ENCODE data around the gene PLEKHN1.

PLEKHN1 gene

GRCh38 chr1:941588-942383 is 24.5 kb upstream of the PLEKHN1 start (continued):
- TF ChIP-seq ZNF596 (tag by site-specific recombination; IDR thresholded peaks at IDR 0.05) (peak; percentile 80), ZIC2 (tag by site-specific recombination; IDR thresholded peaks at IDR 0.05) (peak; percentile 70), AEBP2 (tag by site-specific recombination; IDR thresholded peaks at IDR 0.05; ENCODE audit: borderline replicate concordance) (0 out of 2 replicates have a peak, but pooled peaks have one; percentile 16), ZFP3 (tag by site-specific recombination; IDR thresholded peaks at IDR 0.05; ENCODE audit: low read depth) (no peak), KLF10 (tag by site-specific recombination; IDR thresholded peaks at IDR 0.05) (peak; percentile 98)

DNA sequence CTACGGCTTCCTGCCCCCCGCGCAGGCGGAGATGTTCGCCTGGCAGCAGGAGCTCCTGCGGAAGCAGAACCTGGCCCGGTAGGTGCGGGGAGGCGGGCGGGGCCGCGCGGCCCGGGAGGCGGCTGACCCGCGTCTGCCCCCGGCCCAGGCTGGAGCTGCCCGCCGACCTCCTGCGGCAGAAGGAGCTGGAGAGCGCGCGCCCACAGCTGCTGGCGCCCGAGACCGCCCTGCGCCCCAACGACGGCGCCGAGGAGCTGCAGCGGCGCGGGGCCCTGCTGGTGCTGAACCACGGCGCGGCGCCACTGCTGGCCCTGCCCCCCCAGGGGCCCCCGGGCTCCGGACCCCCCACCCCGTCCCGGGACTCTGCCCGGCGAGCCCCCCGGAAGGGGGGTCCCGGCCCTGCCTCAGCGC is 23.9 kb upstream of the PLEKHN1 start:
- H3K27ac ChIP-seq (ENCODE audit: extremely low read depth, low read depth, low read length): peak overlapping the region; percentile 98
- no peaks in the 10 kb centered on the region for H3K9me3 ChIP-seq (ENCODE audit: control insufficient read depth, insufficient read depth, low read depth, low read length)
- ChIA-PET CTCF (interaction anchor here (0.6 to 2.7 kb wide), 4 partner anchors 9 to 349 kb away, joined by 3 to 15 read pairs (median 4); partner anchors contain the start of gene SAMD11), POLR2A (interaction anchor here (0.7 to 9.4 kb wide), 13 partner anchors 10 to 55 kb away, joined by 3 to 111 read pairs (median 12); partner anchors contain the start of genes PLEKHN1 and SAMD11)
- peaks cover 0 to 51% of the 10 kb centered on the region in 2 experiments; a peak in 1 of 3 replicates for H3K36me3 ChIP-seq (ENCODE audit: control insufficient read depth in 2 of 2, insufficient read depth in 1 of 2, low read length in 2 of 2)
- H3K4me1 ChIP-seq (ENCODE audit: control insufficient read depth, insufficient read depth, low read length): peaks cover 46% of the 10 kb centered on the region
- TF ChIP-seq OSR2 (tag by site-specific recombination; IDR thresholded peaks at IDR 0.05) (peak; percentile 80), MZF1 (tag by site-specific recombination; IDR thresholded peaks at IDR 0.05; ENCODE audit: borderline replicate concordance) (no peak), ZNF544 (tag by site-specific recombination; IDR thresholded peaks at IDR 0.05) (no peak), ZNF2 (tag by site-specific recombination; IDR thresholded peaks at IDR 0.05) (no peak), ZNF426 (tag by site-specific recombination; IDR thresholded peaks at IDR 0.05) (no peak)
- peak overlapping the region; percentile 46 for H3K4me3 ChIP-seq (ENCODE audit: low read depth, low read length)

DNA sequence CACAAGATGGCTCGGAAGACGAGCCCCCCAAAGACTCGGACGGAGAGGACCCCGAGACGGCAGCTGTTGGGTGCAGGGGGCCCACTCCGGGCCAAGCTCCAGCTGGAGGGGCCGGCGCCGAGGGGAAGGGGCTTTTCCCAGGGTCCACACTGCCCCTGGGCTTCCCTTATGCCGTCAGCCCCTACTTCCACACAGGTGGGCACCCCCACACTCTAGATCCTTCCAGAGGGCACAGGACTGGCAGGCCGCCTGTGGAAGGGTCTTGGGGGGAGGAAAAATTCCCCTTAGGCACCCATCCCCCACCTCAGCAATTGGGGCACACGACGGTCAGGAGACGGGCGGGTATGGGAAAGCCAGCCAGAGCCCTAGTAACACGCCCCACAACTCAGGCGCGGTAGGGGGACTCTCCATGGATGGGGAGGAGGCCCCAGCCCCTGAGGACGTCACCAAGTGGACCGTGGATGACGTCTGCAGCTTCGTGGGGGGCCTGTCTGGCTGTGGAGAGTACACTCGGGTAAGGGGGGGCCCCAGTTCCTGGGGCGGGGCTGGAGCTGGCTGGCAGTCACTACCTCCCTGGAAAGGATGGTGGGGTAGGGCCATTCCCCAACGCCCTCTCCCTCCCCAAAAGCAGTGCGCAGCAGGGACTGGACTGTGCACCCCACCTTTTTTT is 23.3 kb upstream of the PLEKHN1 start:
- H3K4me3 ChIP-seq (ENCODE audit: low read depth, low read length): peak overlapping the region; percentile 11
- peaks cover 43% of the 10 kb centered on the region for H3K4me1 ChIP-seq (ENCODE audit: control insufficient read depth, insufficient read depth, low read length)
- H3K9me3 ChIP-seq (ENCODE audit: control insufficient read depth, insufficient read depth, low read depth, low read length): no peaks in the 10 kb centered on the region
- POLR2A ChIA-PET: interaction anchor here (0.6 to 9.4 kb wide), 14 partner anchors 8 to 146 kb away, joined by 3 to 111 read pairs (median 12); partner anchors contain the start of genes PLEKHN1 and SAMD11
- peaks cover 0 to 56% of the 10 kb centered on the region in 2 experiments; a peak in 1 of 3 replicates for H3K36me3 ChIP-seq (ENCODE audit: control insufficient read depth in 2 of 2, insufficient read depth in 1 of 2, low read length in 2 of 2)
- peak overlapping the region; percentile 98 for H3K27ac ChIP-seq (ENCODE audit: extremely low read depth, low read depth, low read length)
- CTCF ChIA-PET: interaction anchor here (0.6 to 1.3 kb wide), 3 partner anchors 8 to 349 kb away, joined by 3 to 4 read pairs (median 4); partner anchors contain the start of gene SAMD11
- TF ChIP-seq ZNF639 (tag by site-specific recombination; IDR thresholded peaks at IDR 0.05): peak; percentile 80; the same call in 1 of the 2 replicates
- no peak for TF ChIP-seq ZNF292 (tag by site-specific recombination; IDR thresholded peaks at IDR 0.05; ENCODE audit: borderline replicate concordance, low read depth)
- TF ChIP-seq, protein P1, sequence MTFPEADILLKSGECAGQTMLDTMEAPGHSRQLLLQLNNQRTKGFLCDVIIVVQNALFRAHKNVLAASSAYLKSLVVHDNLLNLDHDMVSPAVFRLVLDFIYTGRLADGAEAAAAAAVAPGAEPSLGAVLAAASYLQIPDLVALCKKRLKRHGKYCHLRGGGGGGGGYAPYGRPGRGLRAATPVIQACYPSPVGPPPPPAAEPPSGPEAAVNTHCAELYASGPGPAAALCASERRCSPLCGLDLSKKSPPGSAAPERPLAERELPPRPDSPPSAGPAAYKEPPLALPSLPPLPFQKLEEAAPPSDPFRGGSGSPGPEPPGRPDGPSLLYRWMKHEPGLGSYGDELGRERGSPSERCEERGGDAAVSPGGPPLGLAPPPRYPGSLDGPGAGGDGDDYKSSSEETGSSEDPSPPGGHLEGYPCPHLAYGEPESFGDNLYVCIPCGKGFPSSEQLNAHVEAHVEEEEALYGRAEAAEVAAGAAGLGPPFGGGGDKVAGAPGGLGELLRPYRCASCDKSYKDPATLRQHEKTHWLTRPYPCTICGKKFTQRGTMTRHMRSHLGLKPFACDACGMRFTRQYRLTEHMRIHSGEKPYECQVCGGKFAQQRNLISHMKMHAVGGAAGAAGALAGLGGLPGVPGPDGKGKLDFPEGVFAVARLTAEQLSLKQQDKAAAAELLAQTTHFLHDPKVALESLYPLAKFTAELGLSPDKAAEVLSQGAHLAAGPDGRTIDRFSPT (tag by site-specific recombination; IDR thresholded peaks at IDR 0.05): peak; percentile 96
- peak; percentile 100 for TF ChIP-seq GLIS1 (tag by site-specific recombination; IDR thresholded peaks at IDR 0.05)
- no peak for TF ChIP-seq ZNF266 (tag by site-specific recombination; IDR thresholded peaks at IDR 0.05; ENCODE audit: low read depth)
- TF ChIP-seq ZNF140 (tag by site-specific recombination; IDR thresholded peaks at IDR 0.05): no peak
- TF ChIP-seq SALL2 (tag by site-specific recombination; IDR thresholded peaks at IDR 0.05; ENCODE audit: borderline replicate concordance): no peak
- TF ChIP-seq KLF8 (tag by site-specific recombination; IDR thresholded peaks at IDR 0.05): peak; percentile 99
- TF ChIP-seq TCF7L2 (IDR thresholded peaks at IDR 0.05; ENCODE audit: borderline replicate concordance, low read depth, low read length): no peak
- peak; percentile 32; the same call in 1 of the 2 replicates for TF ChIP-seq SP3 (tag by site-specific recombination; IDR thresholded peaks at IDR 0.05)
- TF ChIP-seq SP2 (tag by site-specific recombination; IDR thresholded peaks at IDR 0.05): peak; percentile 65
- peak; percentile 93 for TF ChIP-seq ZNF398 (tag by site-specific recombination; IDR thresholded peaks at IDR 0.05)
- no peak; the same call in 1 of the 2 replicates for TF ChIP-seq REPIN1 (tag by site-specific recombination; IDR thresholded peaks at IDR 0.05; ENCODE audit: low read depth)
- no peak for TF ChIP-seq OVOL3 (tag by site-specific recombination; IDR thresholded peaks at IDR 0.05)

All from HEK293 (cell line).